ENCODE measurements around the gene DLG5.

Gene DLG5

DNA sequence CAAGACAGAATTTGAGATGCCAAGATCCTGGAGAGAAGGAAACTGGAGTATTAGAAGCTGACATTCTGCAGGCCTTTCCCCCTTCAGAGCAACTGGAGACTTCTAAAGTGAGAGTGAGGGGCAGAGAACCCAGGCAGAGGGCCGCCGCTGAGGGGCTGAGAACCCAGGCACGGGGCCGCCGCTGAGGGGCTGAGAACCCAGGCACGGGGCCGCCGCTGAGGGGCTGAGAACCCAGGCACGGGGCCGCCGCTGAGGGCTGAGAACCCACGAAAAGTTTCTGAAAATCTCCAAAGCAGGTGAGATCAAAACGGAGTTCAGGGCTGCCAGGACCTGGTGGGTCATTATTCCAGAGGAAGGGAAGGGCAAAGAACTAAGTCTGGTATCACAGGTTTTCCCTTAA, 126.2 kb downstream of the DLG5 start:
- Histone ChIP-seq H3K36me3 (ENCODE audit: low read length) (no peaks in the 10 kb centered on the region), H3K27ac (ENCODE audit: low read depth, low read length) (no peak overlapping the region)

DNA sequence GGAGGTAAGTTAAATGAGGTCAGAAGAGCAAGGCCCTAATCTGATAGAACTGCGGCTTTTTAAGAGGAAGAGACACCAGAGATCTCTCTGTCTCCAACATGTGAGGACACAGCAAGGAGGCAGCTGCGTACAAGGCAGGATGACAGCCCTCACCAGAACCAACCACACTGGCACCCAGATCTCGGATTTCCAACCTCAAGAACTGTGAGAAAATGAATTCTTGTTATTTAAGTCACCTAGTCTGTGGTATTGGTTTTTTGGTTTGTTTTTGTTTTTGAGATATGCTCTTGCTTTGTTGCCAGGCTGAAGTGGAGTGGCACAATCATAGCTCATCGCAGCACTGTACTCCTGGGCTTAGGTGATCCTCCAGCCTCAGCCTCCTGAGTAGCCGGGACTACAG, 127.2 kb downstream of the DLG5 start:
- TF ChIP-seq, protein P1, sequence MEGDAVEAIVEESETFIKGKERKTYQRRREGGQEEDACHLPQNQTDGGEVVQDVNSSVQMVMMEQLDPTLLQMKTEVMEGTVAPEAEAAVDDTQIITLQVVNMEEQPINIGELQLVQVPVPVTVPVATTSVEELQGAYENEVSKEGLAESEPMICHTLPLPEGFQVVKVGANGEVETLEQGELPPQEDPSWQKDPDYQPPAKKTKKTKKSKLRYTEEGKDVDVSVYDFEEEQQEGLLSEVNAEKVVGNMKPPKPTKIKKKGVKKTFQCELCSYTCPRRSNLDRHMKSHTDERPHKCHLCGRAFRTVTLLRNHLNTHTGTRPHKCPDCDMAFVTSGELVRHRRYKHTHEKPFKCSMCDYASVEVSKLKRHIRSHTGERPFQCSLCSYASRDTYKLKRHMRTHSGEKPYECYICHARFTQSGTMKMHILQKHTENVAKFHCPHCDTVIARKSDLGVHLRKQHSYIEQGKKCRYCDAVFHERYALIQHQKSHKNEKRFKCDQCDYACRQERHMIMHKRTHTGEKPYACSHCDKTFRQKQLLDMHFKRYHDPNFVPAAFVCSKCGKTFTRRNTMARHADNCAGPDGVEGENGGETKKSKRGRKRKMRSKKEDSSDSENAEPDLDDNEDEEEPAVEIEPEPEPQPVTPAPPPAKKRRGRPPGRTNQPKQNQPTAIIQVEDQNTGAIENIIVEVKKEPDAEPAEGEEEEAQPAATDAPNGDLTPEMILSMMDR (IDR thresholded peaks at IDR 0.05; ENCODE audit: insufficient read depth, low read length, poor library complexity, severe bottlenecking): no peak
- TF ChIP-seq EZH2phosphoT487 (conservative IDR thresholded peaks at IDR 0.05; ENCODE audit: low read length): no peak
- Histone ChIP-seq H3K4me2 (ENCODE audit: low read depth, low read length, poor library complexity, severe bottlenecking) (no peak overlapping the region), H3K4me3 (ENCODE audit: insufficient read depth, low read length, poor library complexity, severe bottlenecking) (no peak overlapping the region), H3K9ac (ENCODE audit: low read length) (no peak overlapping the region), H4K20me1 (ENCODE audit: low read depth, low read length) (no peaks in the 10 kb centered on the region), H3K27ac (ENCODE audit: low read depth, low read length) (no peak overlapping the region), H3K9me3 (ENCODE audit: insufficient read depth, low read length) (no peaks in the 10 kb centered on the region), H3K36me3 (ENCODE audit: low read length) (no peaks in the 10 kb centered on the region), H3K27me3 (ENCODE audit: low read length) (no peaks in the 10 kb centered on the region), H3F3A (ENCODE audit: insufficient read depth) (no peaks in the 10 kb centered on the region), H3K9me2 (replicated peaks; ENCODE audit: insufficient read depth, low read length) (no peaks in the 10 kb centered on the region), H2AFZ (ENCODE audit: low read depth, low read length, severe bottlenecking) (no peak overlapping the region), H3K79me2 (ENCODE audit: insufficient read depth, low read length) (no peaks in the 10 kb centered on the region)

More for the DNA sequence above, 126.2 kb downstream of the DLG5 start:
- H4K20me1 ChIP-seq (ENCODE audit: low read depth, low read length): no peaks in the 10 kb centered on the region
- no peak overlapping the region for H2AFZ ChIP-seq (ENCODE audit: low read depth, low read length, severe bottlenecking)
- no peaks in the 10 kb centered on the region for H3K9me2 ChIP-seq (replicated peaks; ENCODE audit: insufficient read depth, low read length)
- H3K4me3 ChIP-seq (ENCODE audit: insufficient read depth, low read length, poor library complexity, severe bottlenecking): no peak overlapping the region
- H3K27me3 ChIP-seq (ENCODE audit: low read length): no peaks in the 10 kb centered on the region
- no peak overlapping the region for H3K9ac ChIP-seq (ENCODE audit: low read length)
- H3K4me2 ChIP-seq (ENCODE audit: low read depth, low read length, poor library complexity, severe bottlenecking): no peak overlapping the region
- H3K9me3 ChIP-seq (ENCODE audit: insufficient read depth, low read length): no peaks in the 10 kb centered on the region
- no peaks in the 10 kb centered on the region for H3K79me2 ChIP-seq (ENCODE audit: insufficient read depth, low read length)
- no peak for TF ChIP-seq EZH2phosphoT487 (conservative IDR thresholded peaks at IDR 0.05; ENCODE audit: low read length)
- TF ChIP-seq, protein P1 (IDR thresholded peaks at IDR 0.05; ENCODE audit: insufficient read depth, low read length, poor library complexity, severe bottlenecking): no peak
- no peaks in the 10 kb centered on the region for H3F3A ChIP-seq (ENCODE audit: insufficient read depth)

DNA sequence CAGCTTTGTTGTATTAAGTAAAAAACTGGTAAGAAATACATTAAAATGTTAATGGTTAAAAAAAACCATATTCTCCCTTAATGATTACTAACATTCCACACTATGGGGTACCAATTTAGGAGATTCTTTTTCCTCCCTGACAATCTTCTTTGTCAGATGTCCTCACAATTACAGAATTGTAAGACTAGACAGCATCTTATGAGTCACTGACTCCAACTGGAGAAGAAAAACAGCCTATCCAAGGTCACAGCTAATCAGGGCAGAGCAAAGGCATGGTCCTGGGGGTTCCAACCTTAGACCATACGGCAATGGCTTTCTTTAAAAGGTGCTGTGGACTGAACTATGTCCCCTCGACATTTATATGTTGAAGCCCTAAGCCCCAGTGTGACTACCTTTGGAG, 127.6 kb downstream of the DLG5 start:
- TF ChIP-seq EZH2phosphoT487 (conservative IDR thresholded peaks at IDR 0.05; ENCODE audit: low read length): no peak
- TF ChIP-seq, protein P1 (IDR thresholded peaks at IDR 0.05; ENCODE audit: insufficient read depth, low read length, poor library complexity, severe bottlenecking): no peak
- H3K4me3 ChIP-seq (ENCODE audit: insufficient read depth, low read length, poor library complexity, severe bottlenecking): no peak overlapping the region
- H3K79me2 ChIP-seq (ENCODE audit: insufficient read depth, low read length): no peaks in the 10 kb centered on the region
- H3K27ac ChIP-seq (ENCODE audit: low read depth, low read length): no peak overlapping the region
- H3K9me2 ChIP-seq (replicated peaks; ENCODE audit: insufficient read depth, low read length): no peaks in the 10 kb centered on the region
- H3F3A ChIP-seq (ENCODE audit: insufficient read depth): no peaks in the 10 kb centered on the region
- H3K4me2 ChIP-seq (ENCODE audit: low read depth, low read length, poor library complexity, severe bottlenecking): no peak overlapping the region
- no peaks in the 10 kb centered on the region for H3K9me3 ChIP-seq (ENCODE audit: insufficient read depth, low read length)
- no peaks in the 10 kb centered on the region for H4K20me1 ChIP-seq (ENCODE audit: low read depth, low read length)
- H2AFZ ChIP-seq (ENCODE audit: low read depth, low read length, severe bottlenecking): no peak overlapping the region
- no peaks in the 10 kb centered on the region for H3K27me3 ChIP-seq (ENCODE audit: low read length)
- no peak overlapping the region for H3K9ac ChIP-seq (ENCODE audit: low read length)
- H3K36me3 ChIP-seq (ENCODE audit: low read length): no peaks in the 10 kb centered on the region

Data from SU-DHL-6 (cell line).